Measurements from ENCODE around the gene PRKD3.

PRKD3 gene

GRCh38 chr2:37324536-37324785 lies 172 bp downstream of the PRKD3 start:
- peak overlapping the region; percentile 70 for H3K4me3 ChIP-seq (ENCODE audit: low read depth, low read length)
- DNase-seq (ENCODE audit: low read depth) = peak; percentile 79
- TF ChIP-seq, protein P1, sequence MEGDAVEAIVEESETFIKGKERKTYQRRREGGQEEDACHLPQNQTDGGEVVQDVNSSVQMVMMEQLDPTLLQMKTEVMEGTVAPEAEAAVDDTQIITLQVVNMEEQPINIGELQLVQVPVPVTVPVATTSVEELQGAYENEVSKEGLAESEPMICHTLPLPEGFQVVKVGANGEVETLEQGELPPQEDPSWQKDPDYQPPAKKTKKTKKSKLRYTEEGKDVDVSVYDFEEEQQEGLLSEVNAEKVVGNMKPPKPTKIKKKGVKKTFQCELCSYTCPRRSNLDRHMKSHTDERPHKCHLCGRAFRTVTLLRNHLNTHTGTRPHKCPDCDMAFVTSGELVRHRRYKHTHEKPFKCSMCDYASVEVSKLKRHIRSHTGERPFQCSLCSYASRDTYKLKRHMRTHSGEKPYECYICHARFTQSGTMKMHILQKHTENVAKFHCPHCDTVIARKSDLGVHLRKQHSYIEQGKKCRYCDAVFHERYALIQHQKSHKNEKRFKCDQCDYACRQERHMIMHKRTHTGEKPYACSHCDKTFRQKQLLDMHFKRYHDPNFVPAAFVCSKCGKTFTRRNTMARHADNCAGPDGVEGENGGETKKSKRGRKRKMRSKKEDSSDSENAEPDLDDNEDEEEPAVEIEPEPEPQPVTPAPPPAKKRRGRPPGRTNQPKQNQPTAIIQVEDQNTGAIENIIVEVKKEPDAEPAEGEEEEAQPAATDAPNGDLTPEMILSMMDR (IDR thresholded peaks at IDR 0.05; ENCODE audit: insufficient read depth, low read depth, low read length, missing control alignments) = no peak

DNA sequence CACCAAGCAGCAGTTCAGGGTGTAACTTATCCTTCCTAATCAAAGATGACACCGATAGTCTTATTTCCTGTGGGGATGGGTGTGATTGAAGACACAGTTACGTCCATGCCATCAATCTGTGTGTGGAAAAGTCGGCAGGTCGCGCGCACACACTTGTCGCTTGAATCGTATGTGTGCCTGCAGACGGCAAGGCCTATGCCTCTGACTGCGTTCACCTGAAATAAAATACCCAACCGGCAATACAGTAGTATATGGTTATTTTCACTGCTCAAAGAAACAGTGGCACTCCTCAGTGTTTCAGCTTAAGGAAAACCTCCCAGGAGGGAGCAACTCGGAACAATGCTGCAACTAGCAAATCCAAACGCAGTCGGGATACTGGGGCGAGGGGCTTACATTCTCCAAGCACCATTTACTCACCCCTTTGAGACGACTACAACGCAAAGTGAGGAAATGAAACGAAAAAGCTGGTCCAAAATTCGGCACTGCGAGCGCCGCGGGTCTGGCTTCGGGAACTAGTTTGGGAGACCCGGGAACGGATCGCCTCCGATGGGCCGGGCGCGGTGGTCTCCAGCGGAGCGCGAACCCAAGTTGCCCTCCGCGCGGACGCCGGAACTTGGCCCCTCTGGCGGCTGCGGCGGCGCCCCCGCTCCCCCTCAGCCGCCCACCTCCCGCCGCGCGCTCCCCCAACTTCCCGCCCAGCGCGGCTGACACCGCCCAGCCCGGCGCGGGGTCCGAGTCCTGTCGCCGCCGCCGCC lies 675 bp downstream of the PRKD3 start:
- TF ChIP-seq, protein P1 (IDR thresholded peaks at IDR 0.05; ENCODE audit: insufficient read depth, low read depth, low read length, missing control alignments) = no peak
- peak; percentile 51 for DNase-seq (ENCODE audit: low read depth)
- peak overlapping the region; percentile 70 for H3K4me3 ChIP-seq (ENCODE audit: low read depth, low read length)

- TF ChIP-seq, protein P1 (IDR thresholded peaks at IDR 0.05; ENCODE audit: insufficient read depth, low read depth, low read length, missing control alignments) = no peak
Observed at GRCh38 chr2:37323176-37323780, 1.4 kb downstream of the PRKD3 start.

GRCh38 chr2:37322368-37322767 lies 2.3 kb downstream of the PRKD3 start:
- peak overlapping the region; percentile 70 for H3K4me3 ChIP-seq (ENCODE audit: low read depth, low read length)
- peak; percentile 8 for DNase-seq (ENCODE audit: low read depth)

More at GRCh38 chr2:37323176-37323780, 1.4 kb downstream of the PRKD3 start:
- no peak for DNase-seq (ENCODE audit: low read depth)
- peak overlapping the region; percentile 70 for H3K4me3 ChIP-seq (ENCODE audit: low read depth, low read length)

GRCh38 chr2:37321029-37321682 lies 3.5 kb downstream of the PRKD3 start:
- TF ChIP-seq, protein P1 (IDR thresholded peaks at IDR 0.05; ENCODE audit: insufficient read depth, low read depth, low read length, missing control alignments) = no peak
- H3K4me3 ChIP-seq (ENCODE audit: low read depth, low read length) = no peak overlapping the region
- DNase-seq (ENCODE audit: low read depth) = no peak

More at GRCh38 chr2:37322368-37322767, 2.3 kb downstream of the PRKD3 start:
- TF ChIP-seq, protein P1 (IDR thresholded peaks at IDR 0.05; ENCODE audit: insufficient read depth, low read depth, low read length, missing control alignments) = no peak

DNA sequence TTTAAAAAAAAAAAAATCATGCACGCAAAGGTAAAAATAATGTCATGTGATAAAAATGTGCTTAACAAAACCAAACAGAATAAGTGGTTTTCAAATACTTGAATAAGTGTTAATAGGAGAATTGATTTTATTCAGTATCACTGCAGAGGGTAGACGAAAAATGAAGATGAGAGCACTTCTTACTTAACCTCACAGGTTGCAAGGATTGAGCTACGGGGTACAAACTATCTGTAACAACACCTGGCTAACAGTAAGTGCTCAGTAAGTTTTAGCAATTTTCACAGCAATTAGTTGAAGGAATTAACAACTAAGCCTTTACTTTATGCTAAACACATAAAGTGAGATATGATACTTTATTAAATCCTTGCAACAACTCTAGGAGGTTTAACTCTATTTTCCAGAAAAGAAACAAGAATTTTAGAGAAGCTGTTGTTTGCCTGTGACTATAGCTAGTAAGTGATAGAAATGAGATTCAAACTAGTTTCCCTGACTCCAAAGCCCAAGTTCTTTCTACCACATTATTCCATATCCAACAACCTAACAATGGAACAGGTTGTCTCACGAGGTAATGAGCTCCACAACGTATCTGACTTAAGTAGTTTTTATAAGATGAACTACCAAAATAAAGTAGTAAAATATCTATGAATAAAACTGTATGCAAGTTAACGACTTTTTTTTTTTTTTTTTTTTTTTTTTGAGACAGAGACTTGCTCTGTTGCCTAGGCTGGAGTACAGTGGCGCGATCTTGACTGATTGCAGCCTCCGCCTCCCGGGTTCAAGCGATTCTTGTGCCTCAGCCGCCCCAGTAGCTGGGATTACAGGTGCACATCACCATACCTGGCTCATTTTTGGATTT lies 4.7 kb downstream of the PRKD3 start:
- H3K4me3 ChIP-seq (ENCODE audit: low read depth, low read length) = no peak overlapping the region
- TF ChIP-seq, protein P1 (IDR thresholded peaks at IDR 0.05; ENCODE audit: insufficient read depth, low read depth, low read length, missing control alignments) = no peak
- no peak for DNase-seq (ENCODE audit: low read depth)

All from GM12865 (cell line).